HG03442 (cell line): Measurements from ENCODE around the gene ASB2.

ENCODE experiments used
- ATAC-seq: cut with Tn5 transposase; IDR thresholded peaks from one replicate; pipeline ENCODE4 v1.9.1; 2021; ENCODE audit warnings: mild to moderate bottlenecking, moderate library complexity; ENCODE audit not compliant: unreplicated experiment

Gene ASB2

GRCh38 chr14:93951635-93952540 lies 24.5 kb downstream of the ASB2 start:
- ATAC-seq, result no peak

- no peak for ATAC-seq
Observed at GRCh38 chr14:93950948-93951634, 25.3 kb downstream of the ASB2 start.

- no peak for ATAC-seq
Observed at GRCh38 chr14:93949511-93950075, 26.8 kb downstream of the ASB2 start.

DNA sequence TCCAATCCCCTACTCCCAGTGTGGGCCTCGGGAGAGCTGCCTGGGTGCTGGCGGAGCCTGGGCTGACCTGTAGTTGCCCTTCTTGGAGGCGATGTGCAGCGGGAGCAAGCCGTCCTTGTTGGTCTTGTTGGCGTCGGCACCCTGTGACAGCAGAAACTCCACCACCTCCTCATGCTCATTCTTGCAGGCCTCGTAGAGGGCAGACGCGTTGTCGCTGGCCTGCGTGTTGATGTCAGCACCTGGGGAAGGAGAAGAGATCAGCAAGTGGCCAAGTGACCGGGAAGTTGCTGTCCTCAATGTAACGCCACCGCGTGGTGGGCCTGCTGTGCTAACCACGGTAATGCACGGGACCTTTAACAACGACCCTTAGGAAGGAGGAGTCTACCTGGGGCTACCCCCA lies 29.1 kb downstream of the ASB2 start:
- no peak for ATAC-seq

- ATAC-seq, result no peak
Observed at GRCh38 chr14:93946541-93947090, 29.8 kb downstream of the ASB2 start.

- ATAC-seq, result no peak
Observed at GRCh38 chr14:93946104-93946503, 30.3 kb downstream of the ASB2 start.

DNA sequence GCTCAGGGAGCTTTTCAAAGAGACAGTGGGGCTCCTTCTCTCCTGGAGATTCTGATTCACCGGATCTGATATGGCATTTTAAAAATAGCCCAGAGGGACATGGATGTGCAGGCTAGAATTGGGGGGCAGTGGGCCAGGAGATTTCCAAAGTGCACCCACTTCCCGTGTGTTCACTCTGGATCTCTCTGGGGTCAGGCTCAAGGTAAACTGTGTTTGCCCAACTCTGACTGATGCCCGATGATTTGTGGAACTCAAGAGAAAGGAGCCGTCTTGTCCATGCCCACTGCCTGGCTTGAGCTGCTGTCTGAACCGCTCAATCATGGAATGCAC lies 31.3 kb downstream of the ASB2 start:
- no peak for ATAC-seq

DNA sequence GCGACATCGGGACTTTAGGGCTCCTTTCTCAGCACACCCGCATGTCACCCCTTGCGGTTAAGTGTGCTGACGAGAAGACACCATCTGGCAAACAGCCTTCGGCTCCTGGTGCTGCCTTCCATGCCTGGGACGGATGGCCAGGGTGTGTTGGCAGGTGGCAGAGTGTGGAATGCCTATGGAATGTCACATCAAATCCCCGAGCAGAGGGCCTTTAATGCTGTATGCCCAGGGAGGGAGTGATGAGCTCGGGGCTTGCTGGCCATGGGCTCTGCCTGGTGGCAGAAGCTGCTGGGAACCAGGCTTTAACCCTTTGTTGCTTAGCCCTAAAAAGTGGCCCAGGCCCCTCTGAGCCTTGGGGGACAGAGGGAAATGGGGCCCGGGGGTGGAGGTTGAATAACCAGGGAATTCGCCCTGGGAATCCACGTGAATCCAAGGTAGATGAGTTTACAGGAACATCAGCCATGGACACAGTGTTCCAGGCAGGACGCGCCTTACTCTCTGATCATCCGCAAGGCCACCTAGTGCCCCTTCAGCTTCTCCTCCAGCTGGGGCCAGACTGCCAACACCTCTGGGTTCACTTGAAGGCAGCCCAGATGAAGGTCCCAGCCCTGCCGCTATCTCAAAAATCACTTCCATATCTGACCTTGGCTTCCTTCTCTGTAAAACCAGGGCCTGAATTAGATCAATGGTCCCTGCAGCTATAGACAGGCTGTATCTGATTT lies 31.9 kb downstream of the ASB2 start:
- no peak for ATAC-seq

DNA sequence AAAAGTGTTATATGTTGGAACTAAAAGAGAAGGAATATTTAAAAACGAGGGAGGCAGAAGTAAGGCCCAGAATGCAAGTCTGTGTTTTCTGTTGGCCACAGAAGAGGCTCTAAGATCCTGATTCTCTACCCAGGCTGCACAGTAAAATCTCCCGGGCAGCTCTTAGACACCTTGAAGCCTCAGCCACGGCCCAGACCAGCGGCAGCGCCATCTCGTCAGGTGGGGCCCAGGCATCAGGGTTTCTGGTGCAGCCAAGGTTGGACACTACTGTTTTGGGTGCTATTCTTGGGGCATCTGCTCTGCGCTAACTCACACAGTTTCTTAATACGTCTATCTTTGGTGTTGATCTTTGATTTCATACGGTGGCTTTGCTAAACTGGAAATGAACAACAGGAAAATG lies 32.4 kb downstream of the ASB2 start:
- no peak for ATAC-seq

DNA sequence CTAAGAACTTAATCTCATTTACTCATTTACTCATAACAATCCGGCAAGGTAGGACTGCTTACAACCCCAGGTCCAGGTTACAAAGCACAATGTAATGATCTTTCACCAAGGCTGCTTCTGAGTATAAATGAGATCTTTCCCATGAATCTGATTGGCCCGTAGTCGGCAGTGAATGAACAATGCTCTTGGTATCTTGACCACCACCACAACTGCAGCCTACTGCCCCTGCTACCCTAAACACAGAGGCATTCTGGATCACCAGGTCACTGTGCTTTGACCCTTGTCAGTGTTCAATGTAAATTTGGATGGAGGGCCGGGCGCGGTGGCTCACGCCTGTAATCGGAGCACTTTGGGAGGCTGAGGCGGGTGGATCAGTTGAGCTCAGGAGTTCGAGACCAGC lies 33.3 kb downstream of the ASB2 start:
- ATAC-seq, result no peak

GRCh38 chr14:93941293-93941910 lies 35.0 kb downstream of the ASB2 start:
- ATAC-seq, result no peak

DNA sequence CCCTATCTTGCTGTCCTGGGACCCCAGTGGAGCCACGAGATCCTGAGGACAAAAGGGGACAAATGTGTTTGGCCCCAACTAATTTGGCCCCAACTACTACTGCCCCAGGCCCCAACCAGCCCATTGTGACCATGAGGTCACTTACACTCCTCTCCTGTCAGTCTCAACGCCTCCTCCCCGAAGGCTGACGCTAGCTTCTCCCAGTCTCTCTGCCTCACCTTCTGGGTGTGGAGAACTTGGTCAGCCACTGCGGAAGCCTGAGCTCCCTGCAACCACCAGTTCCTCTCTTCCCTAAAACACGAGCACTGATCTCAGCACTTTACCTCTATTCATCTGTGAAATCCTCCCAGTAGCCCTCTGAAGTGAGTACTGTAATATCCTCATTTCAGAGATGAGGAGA lies 35.9 kb downstream of the ASB2 start:
- no peak for ATAC-seq

- peak; percentile 84 for ATAC-seq
Observed at GRCh38 chr14:93939304-93940229, 36.8 kb downstream of the ASB2 start.

DNA sequence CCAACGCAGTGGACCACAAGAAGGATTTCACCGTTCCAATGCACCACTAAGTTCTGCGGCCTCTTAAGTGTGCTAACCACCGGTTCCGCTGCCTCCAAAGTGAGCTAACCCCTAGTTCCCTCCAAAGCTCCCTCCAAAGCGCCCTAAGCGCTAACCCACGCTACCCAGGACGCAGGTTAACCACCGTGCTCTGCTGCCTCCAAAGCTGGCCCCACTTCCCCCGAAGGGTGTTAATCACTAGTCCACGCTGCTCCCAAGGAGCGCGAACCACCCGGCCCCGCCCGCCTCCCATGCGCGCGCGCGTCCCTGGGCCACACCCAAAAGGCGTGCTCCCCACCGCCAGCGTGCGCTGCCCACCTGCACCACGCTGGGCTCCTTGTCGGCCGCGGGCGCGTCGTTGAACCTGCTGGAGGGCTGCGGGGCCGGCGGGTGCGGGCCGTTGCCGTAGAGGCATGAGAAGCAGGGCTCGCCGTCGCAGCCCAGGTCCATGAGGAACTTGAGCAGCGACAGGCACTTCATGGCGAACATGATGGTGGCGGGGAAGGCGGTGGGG lies 37.5 kb downstream of the ASB2 start:
- ATAC-seq, result no peak

- ATAC-seq, result no peak
Observed at GRCh38 chr14:93937519-93937918, 38.9 kb downstream of the ASB2 start.

GRCh38 chr14:93936926-93937325 lies 39.4 kb downstream of the ASB2 start:
- no peak for ATAC-seq

DNA sequence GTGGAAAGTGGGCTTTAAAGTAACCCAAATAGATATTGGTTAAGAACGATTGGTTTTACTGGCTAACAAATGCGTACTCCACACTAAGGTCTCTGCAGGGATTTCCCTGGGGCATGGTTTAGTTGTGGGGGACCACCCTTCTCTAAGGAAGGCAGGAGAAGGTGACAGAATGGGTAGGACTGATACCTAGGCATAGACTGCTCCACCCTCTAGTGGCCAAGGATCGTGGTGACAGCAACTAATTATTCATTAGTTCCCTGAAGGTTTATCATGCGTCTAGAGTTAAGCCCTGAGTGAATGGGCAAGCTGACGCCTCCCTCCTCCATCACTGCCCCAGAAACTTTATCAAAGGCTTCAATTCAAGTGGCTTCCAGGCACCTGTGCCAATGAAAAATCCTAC lies 40.1 kb downstream of the ASB2 start:
- ATAC-seq, result no peak

DNA sequence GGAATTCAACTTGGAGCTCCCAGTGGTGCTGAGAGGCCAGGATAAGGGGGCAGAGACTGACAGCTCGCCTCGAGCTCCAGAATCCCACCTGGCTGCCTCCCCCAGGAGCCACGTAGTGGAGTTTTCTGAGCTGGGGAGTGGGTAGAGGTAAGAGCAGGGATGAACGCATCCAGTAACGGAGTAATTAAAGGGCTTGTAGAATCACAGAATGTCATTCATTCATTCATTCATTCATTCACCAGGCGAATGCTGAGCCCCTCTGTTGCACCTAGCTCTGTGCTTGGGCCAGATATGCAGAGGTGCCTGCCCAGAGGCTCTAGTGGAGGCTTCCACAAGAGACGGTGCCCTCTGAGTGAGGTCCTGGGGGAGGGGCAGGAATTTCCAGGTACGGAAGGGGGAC lies 41.2 kb downstream of the ASB2 start:
- no peak for ATAC-seq

DNA sequence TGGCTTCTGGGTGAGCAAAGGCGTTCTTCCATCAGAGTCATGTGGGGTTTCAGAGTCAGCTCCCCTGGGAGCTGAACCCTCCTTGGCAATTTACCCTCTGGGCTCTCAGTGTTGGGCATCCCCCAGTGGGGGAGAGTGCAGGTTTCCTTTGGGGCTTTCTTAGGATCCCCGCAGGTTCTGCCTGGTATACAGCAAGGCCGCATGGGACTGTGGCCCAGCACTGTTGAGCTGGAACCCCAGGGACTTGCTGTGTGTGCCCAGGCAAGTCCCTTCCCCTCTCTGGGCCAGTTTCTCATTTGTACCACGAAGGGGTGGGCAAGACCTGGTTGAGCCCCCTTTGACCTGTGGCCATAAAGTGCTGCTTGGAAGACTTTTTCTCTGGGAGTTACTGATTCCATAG lies 43.7 kb downstream of the ASB2 start:
- no peak for ATAC-seq

- ATAC-seq, result no peak
Observed at GRCh38 chr14:93930989-93931307, 45.4 kb downstream of the ASB2 start.
